Measurements from ENCODE around the gene FKBP1A.

DNA sequence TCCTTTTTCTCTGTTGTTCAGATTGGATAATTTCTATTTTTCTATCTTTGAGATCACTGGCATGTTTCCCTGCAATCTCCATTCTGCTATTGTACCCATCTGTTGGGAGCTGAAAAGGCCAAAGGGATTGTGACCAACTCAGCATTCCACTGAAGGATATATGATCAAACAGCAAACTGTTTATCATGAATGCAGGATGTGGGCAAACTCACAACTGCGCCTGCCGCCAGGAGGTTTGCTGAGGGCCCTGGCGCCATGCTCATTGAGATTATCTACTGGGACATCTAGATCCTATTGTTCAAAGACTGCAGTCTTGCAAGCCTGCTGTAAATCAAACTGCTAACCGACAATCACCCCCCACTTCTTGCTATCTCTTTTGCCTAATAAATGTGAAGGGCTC, 3.8 kb upstream of the FKBP1A start:
- TF ChIP-seq CTCF (IDR thresholded peaks at IDR 0.05) (no peak), POLR2A (IDR thresholded peaks at IDR 0.05) (no peak)
